GM12878 (cell line): ENCODE results near the gene XRRA1. TPM values are rescaled to one million over a fixed set of nuclear protein-coding genes. Genes with fewer than 3 reads are reported as not detected.

Experiments used
- ATAC-seq: fragments of 200-7000 bp; cut with Tn5 transposase; 3 replicates; pipeline ENCODE4 v1.9.1; 2020; ENCODE audit warnings: mild to moderate bottlenecking, moderate library complexity
- BruUV-seq: library from RNA; stranded (reverse); fragments of 400-500 nt; replicated peaks from 2 replicates; lab custom pipeline; 2021; lab: Mats Ljungman, UMichigan
- CTCF ChIA-PET: fragments of 300-600 bp; sonication (Branson Sonifier 250); formaldehyde crosslinking; extraction: SDS; loops from one replicate; lab custom pipeline; 2021; ENCODE audit warnings: inconsistent platforms; lab: Yijun Ruan, JAX
- POLR2A ChIA-PET: fragments of 350-600 bp; formaldehyde crosslinking; extraction: SDS; loops from one replicate; lab custom pipeline; 2021; ENCODE audit warnings: inconsistent platforms; lab: Charles Lee
- RAD21 ChIA-PET: fragments of 300-600 bp; sonication (Branson Sonifier 250); formaldehyde crosslinking; loops from one replicate; lab custom pipeline; 2023; ENCODE audit warnings: antibody characterized with exemption; ENCODE audit not compliant: unreplicated experiment; lab: Charles Lee
- SMC1A ChIA-PET: fragments of 300-600 bp; sonication (Branson Sonifier 250); formaldehyde crosslinking; loops from one replicate; lab custom pipeline; 2023; ENCODE audit not compliant: unreplicated experiment, uncharacterized antibody; lab: Charles Lee
- DNase-seq: peaks from one replicate; pipeline ENCODE4 v3.0.0-alpha.2; 2011; ENCODE audit warnings: low read depth, low spot score
- FAIRE-seq: peaks from 3 replicates; lab custom pipeline; 2011; peaks lifted over from hg19 to GRCh38; lab: Jason Lieb, UNC
- H2AFZ ChIP-seq: 2 replicates; pipeline ENCODE4 v1.6.0; 2011; ENCODE audit warnings: low read depth, low read length, control low read depth; ENCODE audit not compliant: control insufficient read depth
- H3K27ac ChIP-seq: 2 replicates; pipeline ENCODE4 v1.5.1; 2011; ENCODE audit warnings: control low read depth; ENCODE audit not compliant: control insufficient read depth, insufficient read depth
- H3K27me3 ChIP-seq, 2 experiments: replicated peaks in 1 of 2; 2 replicates each; pipeline versions ENCODE4 v1.6.0 to v1.6.1; 2011; ENCODE audit warnings: low read length in 1 of 2; ENCODE audit not compliant: control insufficient read depth in 2 of 2, insufficient read depth in 2 of 2
- H3K36me3 ChIP-seq, 2 experiments: 2 replicates each; pipeline ENCODE4 v1.5.1; 2011; ENCODE audit warnings: low read length in 1 of 2; ENCODE audit not compliant: control insufficient read depth in 2 of 2, insufficient read depth in 2 of 2
- H3K4me1 ChIP-seq: 2 replicates; pipeline ENCODE4 v1.6.1; 2011; ENCODE audit warnings: mild to moderate bottlenecking, low read length, moderate library complexity, mixed read lengths; ENCODE audit not compliant: control insufficient read depth, insufficient read depth
- H3K4me2 ChIP-seq: 2 replicates; pipeline ENCODE4 v1.6.0; 2011; ENCODE audit warnings: control low read depth; ENCODE audit not compliant: control insufficient read depth, insufficient read depth
- H3K4me3 ChIP-seq: fragments of 200-600 bp; sonication (generic); 2 replicates; pipeline ENCODE4 v1.5.1; 2016
- H3K79me2 ChIP-seq: 2 replicates; pipeline ENCODE4 v1.6.0; 2011; ENCODE audit warnings: low read length; ENCODE audit not compliant: control insufficient read depth, insufficient read depth
- H3K9ac ChIP-seq: 2 replicates; pipeline ENCODE4 v1.8.0; 2011; ENCODE audit warnings: low read length, control low read depth, mixed read lengths; ENCODE audit not compliant: control insufficient read depth, insufficient read depth
- H3K9me3 ChIP-seq: replicated peaks from 3 replicates; pipeline ENCODE4 v1.5.1; 2011; ENCODE audit warnings: mild to moderate bottlenecking, low read length; ENCODE audit not compliant: control insufficient read depth, insufficient read depth
- H4K20me1 ChIP-seq: 2 replicates; pipeline ENCODE4 v1.6.0; 2011; ENCODE audit not compliant: control insufficient read depth, insufficient read depth
- BACH1 ChIP-seq: fragments of 450-650 bp; IDR thresholded peaks from 2 replicates; pipeline ENCODE4 v1.6.1; 2017; ENCODE audit warnings: mild to moderate bottlenecking, borderline replicate concordance
- CBX3 ChIP-seq: fragments of 200-600 bp; sonication (generic); IDR thresholded peaks from 2 replicates; pipeline ENCODE4 v1.6.1; 2016; ENCODE audit warnings: low read depth, borderline replicate concordance
- CHD4 ChIP-seq: fragments of 200-600 bp; sonication (generic); IDR thresholded peaks from 2 replicates; pipeline ENCODE4 v1.6.1; 2016; ENCODE audit warnings: mild to moderate bottlenecking
- CREM ChIP-seq: IDR thresholded peaks from 2 replicates; pipeline ENCODE4 v1.6.1; 2014; ENCODE audit warnings: antibody characterized with exemption, low read depth
- CUX1 ChIP-seq: IDR thresholded peaks from 2 replicates; pipeline ENCODE4 v1.6.1; 2012; ENCODE audit warnings: improper control_type of control experiment, low read depth, low read length; ENCODE audit not compliant: insufficient replicate concordance
- E2F4 ChIP-seq: IDR thresholded peaks from 2 replicates; pipeline ENCODE4 v1.6.1; 2012; ENCODE audit warnings: low read depth, low read length, improper control_type of control experiment
- EZH2 ChIP-seq: IDR thresholded peaks from 2 replicates; pipeline ENCODE4 v1.6.1; 2012; ENCODE audit warnings: low read depth, mild to moderate bottlenecking, control low read depth, inconsistent platforms, low read length, borderline replicate concordance; ENCODE audit not compliant: control insufficient read depth
- GABPA ChIP-seq: IDR thresholded peaks from 2 replicates; pipeline ENCODE4 v1.6.1; 2014; ENCODE audit warnings: antibody characterized with exemption, low read depth, mild to moderate bottlenecking, inconsistent platforms
- LARP7 ChIP-seq: fragments of 450-650 bp; IDR thresholded peaks from 2 replicates; pipeline ENCODE4 v1.6.1; 2017; ENCODE audit warnings: mild to moderate bottlenecking
- MXI1 ChIP-seq: fragments of 150-350 bp; IDR thresholded peaks from 2 replicates; pipeline ENCODE4 v1.6.1; 2011; ENCODE audit warnings: low read depth, mild to moderate bottlenecking, inconsistent platforms, low read length, improper control_type of control experiment
- NBN ChIP-seq: fragments of 450-650 bp; IDR thresholded peaks from 2 replicates; pipeline ENCODE4 v1.6.1; 2016
- NFYA ChIP-seq: IDR thresholded peaks from 2 replicates; pipeline ENCODE4 v1.6.1; 2011; ENCODE audit warnings: low read depth, mild to moderate bottlenecking, low read length, improper control_type of control experiment, borderline replicate concordance
- POLR2A ChIP-seq: IDR thresholded peaks from 2 replicates; pipeline ENCODE4 v1.6.1; 2011; ENCODE audit warnings: low read depth, mild to moderate bottlenecking, low read length
- RAD21 ChIP-seq: IDR thresholded peaks from 2 replicates; pipeline ENCODE4 v1.6.1; 2011; ENCODE audit warnings: mild to moderate bottlenecking, low read depth, low read length, moderate library complexity; ENCODE audit not compliant: insufficient read depth
- SIX5 ChIP-seq: IDR thresholded peaks from 2 replicates; pipeline ENCODE4 v1.6.1; 2011; ENCODE audit warnings: mild to moderate bottlenecking, low read depth, low read length, moderate library complexity; ENCODE audit not compliant: severe bottlenecking
- SMARCA5 ChIP-seq: fragments of 450-650 bp; IDR thresholded peaks from 2 replicates; pipeline ENCODE4 v1.6.1; 2017; ENCODE audit warnings: mild to moderate bottlenecking
- SUZ12 ChIP-seq: fragments of 200-600 bp; sonication (generic); IDR thresholded peaks from one replicate; pipeline ENCODE4 v1.6.1; 2018; ENCODE audit warnings: antibody characterized with exemption, mild to moderate bottlenecking; ENCODE audit not compliant: unreplicated experiment
- ZNF24 ChIP-seq: fragments of 450-650 bp; IDR thresholded peaks from 2 replicates; pipeline ENCODE4 v1.6.1; 2017; ENCODE audit warnings: antibody characterized with exemption, mild to moderate bottlenecking
- ZNF622 ChIP-seq: fragments of 450-650 bp; IDR thresholded peaks from 2 replicates; pipeline ENCODE4 v1.6.1; 2017; ENCODE audit warnings: mild to moderate bottlenecking, inconsistent platforms
- WGBS: methylation state at CpG from one replicate; pipeline ENCODE4 v1.1.6; 2016; ENCODE audit warnings: low lambda C conversion rate; ENCODE audit not compliant: insufficient replicate concordance, insufficient coverage; ENCODE audit errors: missing lambda C conversion rate; 5-methylcytosine and 5-hydroxymethylcytosine counted together
- in situ Hi-C: fragments of 300-500 bp; cut with MboI; formaldehyde crosslinking; loops from 9 replicates; pipeline ENCODE4 v1.14.3; 2018; ENCODE audit warnings: mixed read lengths
- intact Hi-C: fragments of 100-400 bp; cut with micrococcal nuclease; formaldehyde crosslinking; loops from one replicate; pipeline ENCODE4 v1.14.2; 2022; ENCODE audit not compliant: unreplicated experiment
- polyA plus RNA-seq, 11 experiments: library from polyadenylated mRNA; depleted of rRNA in 4 of 11; unstranded in 6 of 11; stranded (reverse) in 5 of 11; fragments of >200 nt; fragmentation: Nextera tagmentation in 4 of 11; fragmentation: Illumina TruSeq in 1 of 11; extraction: Ambion mirVana in 4 of 11; extraction: Trizol in 1 of 11; gene quantifications; 1 replicate in 1 of 11; 2 replicates in 10 of 11; pipeline versions ENCODE4 v1.2.1 to v1.2.3, GENCODE V29; 2011 to 2016; ENCODE audit warnings: inconsistent platforms in 2 of 11, missing spikeins in 2 of 11, low read depth in 1 of 11
- total RNA-seq, 4 experiments: library from RNA; depleted of rRNA in 3 of 4; stranded (reverse); fragments of >200 nt in 3 of 4; fragmentation: Illumina TruSeq in 1 of 4; extraction: Trizol in 1 of 4; gene quantifications; 2 replicates each; pipeline versions ENCODE4 v1.2.1 to v1.2.3, GENCODE V29; 2013 to 2021

Gene XRRA1
- total and polyA plus RNA-seq, 10 of the 15 experiments (the other 5 are each of a cell fraction or from before 2014, with no cell fraction given) = 2.5 to 8.8 (median 4.6) TPM

GRCh38 chr11:74932169-74932568, 16.7 kb downstream of the XRRA1 start:
- H3K27me3 ChIP-seq = no peaks in the 10 kb centered on the region
- DNase-seq (no peak), ATAC-seq (no peak), FAIRE-seq (no peak)
- intact Hi-C loops (no loop called here), in situ Hi-C loops (loop anchor here (5.0 kb wide), 2 partner anchors 95 to 315 kb away; no protein-coding TSS in a partner anchor)
- CTCF ChIA-PET = interaction anchor here (0.7 to 8.4 kb wide), 18 partner anchors 9 to 344 kb away, joined by 3 to 77 read pairs (median 4); no protein-coding TSS in a partner anchor
- SMC1A ChIA-PET = interaction anchor here (0.8 to 2.2 kb wide), 7 partner anchors 57 to 317 kb away, joined by 3 to 9 read pairs (median 4); partner anchors contain the start of gene NEU3
- H3K4me2 ChIP-seq = no peak overlapping the region
- H4K20me1 ChIP-seq = no peaks in the 10 kb centered on the region
- H3K27ac ChIP-seq = no peak overlapping the region
- H2AFZ ChIP-seq = no peak overlapping the region
- H3K4me3 ChIP-seq = no peak overlapping the region
- H3K9ac ChIP-seq = no peak overlapping the region
- TF ChIP-seq SUZ12 (no peak), RAD21 (no peak), MXI1 (no peak), SMARCA5 (no peak), ZNF622 (no peak), CBX3 (no peak), CUX1 (no peak), LARP7 (no peak), GABPA (no peak), SIX5 (no peak), CREM (no peak), NBN (no peak), ZNF24 (no peak), EZH2 (no peak), CHD4 (no peak), E2F4 (no peak), NFYA (no peak), BACH1 (no peak), POLR2A (no peak)
- RAD21 ChIA-PET = interaction anchor here (0.5 to 3.7 kb wide), 5 partner anchors 10 to 213 kb away, joined by 3 to 30 read pairs (median 3); no protein-coding TSS in a partner anchor
- H3K9me3 ChIP-seq = no peaks in the 10 kb centered on the region
- BruUV-seq = no TSS peak
- H3K79me2 ChIP-seq = no peaks in the 10 kb centered on the region
- H3K36me3 ChIP-seq = peaks cover 2% of the 10 kb centered on the region in 2 experiments; a peak in 2 of 4 replicates
- POLR2A ChIA-PET = no interaction called here
- WGBS = 90% methylated on average over 5 of the region's 5 CpGs
- H3K4me1 ChIP-seq = peaks cover 6% of the 10 kb centered on the region; the same call in 1 of the 2 replicates
